Calu3 (cell line): Measurements from ENCODE around the gene DMRTA2. TPM values are rescaled to one million over a fixed set of nuclear protein-coding genes. Genes with fewer than 3 reads are reported as not detected.
A peak's percentile ranks its signal among the peaks of the same experiment; 100 is the strongest.

Experiments used
- BruUV-seq: library from RNA; stranded (reverse); fragments of 400-500 nt; replicated peaks from 2 replicates; lab custom pipeline; 2021; lab: Mats Ljungman, UMichigan
- CTCF ChIA-PET: fragments of 300-600 bp; sonication (Branson Sonifier 250); formaldehyde crosslinking; loops from one replicate; lab custom pipeline; 2022; ENCODE audit warnings: antibody characterized with exemption; lab: Charles Lee
- DNase-seq: peaks from one replicate; pipeline ENCODE4 v3.0.0; 2022
- H3K27ac Mint-ChIP-seq: one replicate; pipeline ENCODE4 v1.8.0; 2022; ENCODE audit warnings: mixed read lengths; ENCODE audit not compliant: unreplicated experiment
- H3K27me3 Mint-ChIP-seq: one replicate; pipeline ENCODE4 v1.8.0; 2022; ENCODE audit warnings: mixed read lengths; ENCODE audit not compliant: unreplicated experiment
- H3K36me3 Mint-ChIP-seq: one replicate; pipeline ENCODE4 v1.8.0; 2022; ENCODE audit warnings: mild to moderate bottlenecking, moderate library complexity, mixed read lengths; ENCODE audit not compliant: insufficient read depth, unreplicated experiment
- H3K4me1 Mint-ChIP-seq: one replicate; pipeline ENCODE4 v1.8.0; 2022; ENCODE audit warnings: mild to moderate bottlenecking, low read depth, mixed read lengths; ENCODE audit not compliant: unreplicated experiment
- H3K4me3 Mint-ChIP-seq: one replicate; pipeline ENCODE4 v1.8.0; 2022; ENCODE audit warnings: mild to moderate bottlenecking, low read depth, moderate library complexity, mixed read lengths; ENCODE audit not compliant: unreplicated experiment
- H3K9me3 Mint-ChIP-seq: one replicate; pipeline ENCODE4 v1.8.0; 2022; ENCODE audit warnings: low read depth, mixed read lengths; ENCODE audit not compliant: unreplicated experiment
- intact Hi-C: fragments of 100-400 bp; cut with micrococcal nuclease; formaldehyde crosslinking; loops from one replicate; pipeline ENCODE4 v1.10.0; 2022; ENCODE audit not compliant: unreplicated experiment
- total RNA-seq: library from RNA; stranded (reverse); gene quantifications from 2 replicates; pipeline ENCODE4 v1.2.3, GENCODE V29; 2022
- TF ChIP-seq, protein P1 (sequence below): fragments of 200-600 bp; IDR thresholded peaks from one replicate; pipeline ENCODE4 v1.8.0; 2022; ENCODE audit warnings: antibody characterized with exemption; ENCODE audit not compliant: unreplicated experiment

DMRTA2 gene
- total RNA-seq, 1 experiment from 2014 or later = 0.19 TPM

DNA sequence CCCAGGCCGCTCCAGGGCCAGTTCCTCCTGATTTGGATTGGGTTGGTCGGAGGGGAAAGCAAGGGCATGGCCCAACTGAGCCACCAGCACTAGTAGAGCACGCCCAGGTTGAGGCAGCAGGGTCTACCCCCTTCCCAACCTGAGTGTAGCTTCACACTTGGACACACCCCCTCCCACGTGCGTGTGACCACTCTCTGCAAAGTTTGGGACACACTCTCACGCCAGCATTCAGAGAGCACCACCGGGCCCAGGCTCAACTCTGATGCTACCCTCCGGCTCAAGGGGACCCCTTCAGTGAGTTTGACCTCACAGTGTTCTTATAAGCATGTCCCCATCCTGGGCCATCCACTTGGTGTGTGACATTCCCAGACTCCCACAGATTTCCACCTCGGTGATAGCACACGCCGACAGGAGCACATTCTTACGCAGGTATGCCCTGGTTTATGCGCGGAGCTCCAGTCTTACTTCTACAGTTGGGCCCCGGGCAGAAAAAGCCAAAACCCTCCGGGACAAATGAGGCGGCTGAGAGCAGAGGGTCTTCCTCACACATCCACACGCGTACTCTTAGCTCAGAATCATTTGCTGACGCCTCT, 3.0 kb upstream of the DMRTA2 start:
- BruUV-seq = no TSS peak
- Mint-ChIP-seq H3K9me3 (no peaks in the 10 kb centered on the region), H3K4me1 (peaks cover 14% of the 10 kb centered on the region), H3K27ac (no peak overlapping the region), H3K4me3 (peak overlapping the region; percentile 68), H3K36me3 (peaks cover 6% of the 10 kb centered on the region), H3K27me3 (peaks cover 71% of the 10 kb centered on the region)
- no peak for DNase-seq
- CTCF ChIA-PET = no interaction called here
- TF ChIP-seq, protein P1, sequence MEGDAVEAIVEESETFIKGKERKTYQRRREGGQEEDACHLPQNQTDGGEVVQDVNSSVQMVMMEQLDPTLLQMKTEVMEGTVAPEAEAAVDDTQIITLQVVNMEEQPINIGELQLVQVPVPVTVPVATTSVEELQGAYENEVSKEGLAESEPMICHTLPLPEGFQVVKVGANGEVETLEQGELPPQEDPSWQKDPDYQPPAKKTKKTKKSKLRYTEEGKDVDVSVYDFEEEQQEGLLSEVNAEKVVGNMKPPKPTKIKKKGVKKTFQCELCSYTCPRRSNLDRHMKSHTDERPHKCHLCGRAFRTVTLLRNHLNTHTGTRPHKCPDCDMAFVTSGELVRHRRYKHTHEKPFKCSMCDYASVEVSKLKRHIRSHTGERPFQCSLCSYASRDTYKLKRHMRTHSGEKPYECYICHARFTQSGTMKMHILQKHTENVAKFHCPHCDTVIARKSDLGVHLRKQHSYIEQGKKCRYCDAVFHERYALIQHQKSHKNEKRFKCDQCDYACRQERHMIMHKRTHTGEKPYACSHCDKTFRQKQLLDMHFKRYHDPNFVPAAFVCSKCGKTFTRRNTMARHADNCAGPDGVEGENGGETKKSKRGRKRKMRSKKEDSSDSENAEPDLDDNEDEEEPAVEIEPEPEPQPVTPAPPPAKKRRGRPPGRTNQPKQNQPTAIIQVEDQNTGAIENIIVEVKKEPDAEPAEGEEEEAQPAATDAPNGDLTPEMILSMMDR = no peak
- intact Hi-C loops = no loop called here

DNA sequence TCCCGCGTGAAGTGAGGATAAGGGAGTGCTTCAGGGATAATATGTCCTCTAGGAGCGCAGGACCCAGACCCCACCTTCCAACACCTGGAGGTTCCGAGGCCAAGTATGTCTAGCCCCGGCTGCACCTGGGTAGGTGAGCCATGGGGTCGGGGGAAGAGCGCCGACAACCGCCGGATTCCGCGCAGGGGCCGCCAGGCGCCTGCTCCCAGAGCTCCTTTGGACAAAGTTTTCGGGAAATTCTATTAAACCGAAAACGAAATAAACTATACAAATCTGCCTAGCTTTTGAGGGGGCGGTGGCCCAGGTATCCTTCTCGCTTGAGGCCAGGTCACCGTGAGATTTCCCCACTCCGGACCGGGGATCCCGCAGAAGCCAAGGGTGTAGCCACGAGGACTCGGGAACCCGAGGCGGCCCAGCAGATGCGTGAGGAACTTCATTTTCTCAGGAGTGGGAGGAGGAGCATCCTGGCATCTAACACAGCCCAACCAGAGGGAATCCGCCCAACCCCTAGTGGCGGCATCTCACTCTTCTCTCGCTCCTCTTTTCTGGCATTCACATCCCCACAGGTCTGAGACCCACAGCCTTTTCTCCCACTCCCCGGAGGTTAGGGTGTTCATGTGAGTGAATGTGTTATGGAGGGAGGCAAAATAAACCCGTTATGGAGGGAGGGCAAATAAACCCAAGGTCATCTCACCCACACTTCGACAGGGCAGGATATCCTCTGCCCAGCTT, 2.3 kb upstream of the DMRTA2 start:
- BruUV-seq = no TSS peak
- peaks cover 68% of the 10 kb centered on the region for H3K27me3 Mint-ChIP-seq
- no peak overlapping the region for H3K27ac Mint-ChIP-seq
- H3K9me3 Mint-ChIP-seq = no peaks in the 10 kb centered on the region
- TF ChIP-seq, protein P1 = no peak
- CTCF ChIA-PET = no interaction called here
- no peak overlapping the region for H3K4me3 Mint-ChIP-seq
- no peak for DNase-seq
- intact Hi-C loops = no loop called here
- H3K36me3 Mint-ChIP-seq = peaks cover 6% of the 10 kb centered on the region
- H3K4me1 Mint-ChIP-seq = peaks cover 14% of the 10 kb centered on the region

DNA sequence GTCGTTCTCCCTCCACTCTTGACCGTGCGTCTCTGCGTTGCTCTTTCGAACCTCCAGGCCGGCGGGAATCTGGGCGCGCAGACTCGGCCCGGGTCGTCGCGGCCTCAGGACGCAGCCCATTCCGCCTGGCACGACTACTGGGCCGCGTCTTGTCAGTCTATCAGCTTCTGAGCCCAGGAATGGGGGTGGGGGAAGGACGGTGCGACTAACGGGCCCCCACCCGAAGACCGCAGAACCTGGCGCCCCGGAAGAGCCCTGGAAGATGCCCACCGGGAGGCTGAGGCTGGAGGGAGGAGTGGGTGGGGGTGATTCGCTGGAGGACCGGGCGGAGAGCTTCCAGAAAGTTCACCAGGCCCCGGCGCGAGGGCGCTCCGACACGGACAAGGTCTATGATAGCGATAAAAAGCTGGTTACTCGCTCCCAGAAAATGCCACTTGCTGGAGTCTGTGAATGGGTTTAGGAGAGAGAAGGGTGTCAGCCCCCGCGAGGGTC, 1.7 kb upstream of the DMRTA2 start:
- Mint-ChIP-seq H3K27ac (no peak overlapping the region), H3K4me1 (peaks cover 16% of the 10 kb centered on the region), H3K27me3 (peaks cover 68% of the 10 kb centered on the region), H3K36me3 (peaks cover 7% of the 10 kb centered on the region), H3K9me3 (no peaks in the 10 kb centered on the region), H3K4me3 (no peak overlapping the region)
- DNase-seq = no peak
- intact Hi-C loops = no loop called here
- CTCF ChIA-PET = interaction anchor here (0.5 kb wide), 1 partner anchor 193 kb away, joined by 5 read pairs; no protein-coding TSS in a partner anchor
- BruUV-seq = no TSS peak
- TF ChIP-seq, protein P1 = no peak

DNA sequence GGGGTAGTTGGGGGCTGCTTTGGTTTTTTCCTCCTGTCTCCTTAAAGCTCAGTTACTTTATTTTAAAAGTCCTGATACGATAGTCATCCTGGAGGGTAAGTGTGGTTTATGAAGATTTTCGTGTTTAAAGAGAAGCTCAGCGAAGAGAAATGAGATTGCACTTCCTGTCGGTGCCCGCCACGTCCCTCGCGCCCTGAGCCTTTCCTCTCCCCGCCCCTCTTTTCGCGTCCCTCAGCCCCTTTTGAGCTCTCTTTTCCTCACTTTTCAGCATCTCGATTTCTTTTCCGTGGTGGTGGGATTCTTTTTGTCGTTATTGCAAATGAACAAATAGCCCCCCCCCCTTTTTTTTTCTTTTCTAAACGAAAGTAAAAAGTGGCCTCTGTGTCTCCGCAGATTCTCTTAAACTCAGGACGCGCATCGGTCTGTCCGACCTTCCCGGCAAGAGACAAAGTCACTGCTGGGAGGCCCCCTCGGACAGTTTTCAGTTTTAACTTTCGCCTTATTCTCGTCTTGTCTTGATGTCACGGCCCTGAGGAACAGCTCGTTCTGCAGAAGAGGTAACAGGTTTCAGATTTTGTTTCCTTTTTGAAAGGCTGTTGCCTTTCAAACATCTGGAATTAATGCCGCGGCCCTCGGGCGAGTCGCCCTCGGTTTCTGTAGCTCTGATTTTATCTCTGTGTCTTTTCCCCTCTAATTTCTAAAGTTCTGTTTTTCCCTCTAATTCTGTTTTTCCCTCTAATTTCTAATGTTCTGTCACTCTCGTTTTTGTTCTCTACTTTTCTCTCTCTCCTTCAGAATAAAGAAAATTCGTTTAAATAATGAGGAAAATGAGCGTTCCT, 1.0 kb upstream of the DMRTA2 start:
- peaks cover 73% of the 10 kb centered on the region for H3K27me3 Mint-ChIP-seq
- H3K36me3 Mint-ChIP-seq = peaks cover 13% of the 10 kb centered on the region
- H3K4me3 Mint-ChIP-seq = no peak overlapping the region
- BruUV-seq = no TSS peak
- intact Hi-C loops = no loop called here
- DNase-seq = no peak
- H3K4me1 Mint-ChIP-seq = peaks cover 21% of the 10 kb centered on the region
- H3K27ac Mint-ChIP-seq = no peak overlapping the region
- CTCF ChIA-PET = interaction anchor here (0.5 kb wide), 1 partner anchor 194 kb away, joined by 5 read pairs; no protein-coding TSS in a partner anchor
- TF ChIP-seq, protein P1 = no peak
- no peaks in the 10 kb centered on the region for H3K9me3 Mint-ChIP-seq
